NCI-H510A treated with DMSO at 0.1 percent for 48 hours (cell line): Measurements from ENCODE around the gene TBX3.
A peak's percentile ranks its signal among the peaks of the same experiment; 100 is the strongest.

Experiments used
- DNase-seq: peaks from one replicate; lab custom pipeline; 2025; lab: John Stamatoyannopoulos, UW

TBX3 gene

DNA sequence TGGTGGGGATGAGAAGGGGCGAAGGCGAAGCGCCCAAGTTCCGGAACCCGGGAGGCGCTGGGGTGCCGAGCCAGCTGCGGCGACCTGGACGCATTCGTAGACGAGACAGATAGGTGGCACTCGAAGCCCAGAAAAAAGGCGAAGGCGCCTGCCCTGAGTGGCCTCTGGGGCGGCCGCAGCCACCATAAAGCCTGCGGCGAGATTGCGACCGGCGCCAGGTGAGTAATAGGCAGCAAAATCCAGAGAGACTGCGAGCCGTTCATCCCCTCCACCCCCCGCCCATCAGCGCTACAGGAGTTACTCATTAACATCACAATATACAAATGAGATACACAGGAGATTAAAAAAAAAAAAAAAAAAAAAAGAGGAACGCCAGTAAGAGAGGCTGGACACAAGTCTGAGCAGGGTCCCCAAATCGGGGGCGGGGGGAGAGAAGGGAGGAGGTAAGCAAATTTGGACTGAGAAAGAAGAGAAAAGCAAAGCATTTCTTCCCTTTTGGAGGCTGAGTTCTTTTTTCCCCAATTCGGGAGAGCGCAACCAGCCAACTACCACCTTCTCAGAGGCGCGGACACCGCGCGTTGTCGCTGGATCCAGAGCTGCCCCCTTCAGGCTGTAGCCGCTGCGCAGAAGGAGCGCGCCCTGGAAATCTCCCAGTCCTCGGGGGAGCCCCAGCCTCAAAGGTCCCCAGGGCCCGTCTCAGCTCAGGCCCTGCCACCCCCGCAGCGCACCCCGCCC is 15.7 kb downstream of the TBX3 start:
- peak; percentile 73 for DNase-seq

DNA sequence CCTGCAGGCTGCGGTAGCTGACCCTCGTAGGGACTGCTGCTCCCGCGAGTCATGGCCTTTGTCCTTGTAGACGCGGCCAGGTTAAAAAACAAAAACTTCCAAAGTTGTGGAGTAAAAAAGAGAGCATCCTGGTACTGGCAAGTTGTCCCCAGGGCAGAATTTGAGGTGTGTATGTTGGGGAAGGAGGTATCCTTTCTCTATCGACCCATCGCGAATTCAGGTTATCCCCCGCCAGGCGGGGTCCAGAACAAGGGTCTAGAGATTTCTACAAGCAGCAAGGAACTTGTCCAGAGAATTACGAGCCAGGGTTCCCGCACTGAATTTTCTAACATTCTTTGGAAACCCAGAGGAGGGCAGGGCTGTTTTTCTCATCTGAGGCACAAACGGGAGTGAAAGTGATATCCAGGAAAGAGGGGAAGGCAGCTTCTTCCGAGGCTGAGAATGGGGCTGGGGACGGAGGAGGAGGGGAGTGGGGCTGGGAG is 16.3 kb downstream of the TBX3 start:
- DNase-seq: no peak

DNA sequence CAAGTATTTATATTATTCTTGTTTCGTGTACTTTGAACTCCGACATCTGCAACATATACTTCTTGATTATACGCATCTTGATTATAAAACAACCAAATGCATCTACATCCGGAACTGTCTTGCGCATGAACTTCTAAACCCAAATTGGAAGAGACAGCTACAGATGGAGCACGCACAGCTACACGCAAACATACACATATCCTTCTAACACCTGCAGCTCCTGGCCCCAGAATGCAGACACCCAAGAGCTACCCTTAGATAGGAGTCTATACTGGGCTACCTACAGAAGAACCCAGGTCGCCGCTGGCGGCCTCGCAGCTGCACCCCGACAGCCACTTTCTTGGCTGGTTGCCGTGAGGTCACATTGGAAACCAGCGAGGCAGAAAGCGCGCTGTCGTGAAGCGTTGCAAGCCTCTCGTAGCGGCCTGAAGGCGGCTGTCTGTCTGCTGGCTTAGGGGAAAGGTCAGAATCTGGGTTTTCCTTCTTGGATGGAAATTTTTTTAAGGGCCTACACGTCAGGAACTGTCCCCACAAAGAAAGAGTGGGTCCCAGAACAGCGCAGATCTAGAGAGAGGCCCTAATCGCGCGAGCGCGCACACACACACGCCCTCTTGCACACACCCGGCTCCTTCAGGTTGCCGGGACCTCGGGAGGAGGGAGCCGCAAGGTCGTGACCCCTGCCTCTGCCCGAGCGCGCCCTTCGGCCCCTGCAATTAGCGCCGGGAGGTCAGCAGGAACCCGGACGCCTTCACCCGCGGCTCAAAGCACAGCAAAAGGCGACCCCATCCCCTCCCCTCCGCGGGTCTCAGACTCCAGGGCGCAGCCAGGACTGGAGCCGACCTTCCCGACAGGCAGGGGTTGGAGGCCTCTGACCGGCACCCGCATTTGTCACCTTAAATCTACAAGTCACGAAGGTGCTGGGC is 17.0 kb downstream of the TBX3 start:
- DNase-seq: no peak

DNA sequence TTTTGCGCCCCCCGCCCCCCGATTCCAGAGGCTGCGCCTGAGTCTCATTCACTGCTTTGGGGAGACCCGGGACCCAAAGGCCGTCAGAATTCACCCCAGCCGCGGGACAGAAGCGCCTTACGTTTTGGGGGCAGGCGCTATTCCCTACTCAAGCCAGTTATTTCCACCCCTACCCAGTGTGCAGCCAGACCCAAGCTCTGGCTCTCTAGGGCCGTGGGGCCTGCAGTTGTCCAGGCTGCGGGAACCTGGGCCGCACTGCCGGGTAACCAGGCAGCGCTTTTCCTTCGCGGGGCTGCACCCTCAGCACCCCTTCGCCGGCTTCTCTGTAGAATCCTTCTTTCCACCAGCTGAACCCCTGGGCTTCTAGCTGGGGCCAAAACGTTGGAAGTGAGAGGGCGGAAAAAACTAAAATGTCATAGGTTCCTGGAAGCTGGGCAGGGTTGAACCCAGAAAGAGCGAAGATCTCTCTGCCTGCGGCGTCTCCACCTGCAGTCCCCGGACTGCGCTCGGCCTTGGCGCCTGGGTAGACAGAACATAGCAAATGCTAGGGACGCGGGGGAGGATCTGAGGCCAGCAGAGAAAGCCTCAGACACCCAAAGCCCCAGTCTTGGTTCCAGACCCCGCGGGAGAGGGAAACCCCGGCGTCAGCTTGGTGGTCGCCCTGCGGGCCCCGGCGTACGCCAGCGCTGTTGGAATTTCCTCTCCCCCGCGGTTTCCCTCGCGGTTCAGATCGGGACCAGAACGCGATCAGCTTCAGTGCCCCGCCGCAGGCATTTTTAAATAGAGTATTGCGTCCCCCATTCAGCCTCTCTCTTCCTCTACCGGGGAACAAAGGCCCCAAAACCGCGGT is 18.3 kb downstream of the TBX3 start:
- no peak for DNase-seq

DNA sequence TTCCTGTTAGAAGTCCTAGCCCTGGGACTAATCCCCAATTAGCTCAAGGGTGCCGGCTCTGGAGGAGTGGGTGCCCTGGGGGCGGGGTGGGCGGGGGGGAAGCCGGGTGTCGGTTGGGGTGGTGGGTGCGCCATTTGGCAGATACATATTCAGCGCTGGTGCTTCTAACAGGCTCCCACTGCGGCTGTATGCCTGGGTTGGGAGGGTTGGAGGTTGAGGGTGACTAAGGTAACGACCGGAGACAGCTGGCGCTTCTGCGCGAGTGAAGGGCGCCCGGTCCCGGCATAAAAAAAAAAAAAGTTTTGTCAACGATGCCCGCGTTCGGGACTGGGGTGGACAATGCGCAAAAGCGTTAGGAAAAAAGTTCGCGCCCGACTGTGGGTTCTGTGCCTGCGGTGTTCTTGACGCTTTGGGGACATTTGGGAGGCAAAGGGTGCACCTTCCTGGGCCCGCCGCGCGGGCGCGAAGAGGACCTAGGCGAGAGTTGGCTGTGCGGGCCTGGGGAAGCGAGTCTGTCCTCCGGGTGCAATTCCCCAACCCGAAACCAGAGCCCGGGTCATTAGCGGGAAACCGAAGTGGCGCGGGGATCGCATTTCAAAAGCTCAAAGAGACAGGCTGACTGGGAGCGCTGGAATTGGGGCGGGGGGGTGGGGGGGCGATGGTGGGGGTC is 19.2 kb downstream of the TBX3 start:
- no peak for DNase-seq

DNA sequence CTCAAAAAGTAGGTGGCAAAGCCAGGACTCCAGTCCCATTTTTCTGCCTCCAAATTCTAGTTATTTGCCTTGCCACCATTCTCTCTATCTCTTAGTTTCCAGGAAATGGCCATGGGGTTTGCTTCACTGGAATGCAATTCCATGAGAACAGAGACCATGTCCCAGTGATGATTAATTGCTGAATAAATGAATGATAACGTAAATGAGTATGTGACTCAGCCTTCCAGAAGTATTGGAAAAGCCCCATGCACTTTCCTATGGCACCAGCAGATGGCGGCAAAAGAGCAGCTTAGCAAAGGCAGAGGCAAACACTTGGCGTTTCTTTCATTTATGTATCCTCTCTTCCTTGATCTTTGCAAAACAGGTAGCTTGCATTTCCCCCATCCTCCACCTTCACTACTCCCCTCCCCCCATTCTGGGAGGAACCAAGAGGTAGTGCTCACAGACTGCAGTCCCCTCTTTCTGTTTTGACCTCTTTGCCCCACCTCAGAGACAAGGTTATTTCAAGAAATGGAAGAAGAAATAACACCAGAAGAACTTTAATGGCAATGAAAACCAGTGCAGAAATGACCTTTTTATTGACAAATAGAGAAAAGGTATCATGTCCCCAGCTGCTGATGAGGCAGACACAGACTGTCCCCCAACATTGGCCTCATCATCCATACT is 21.3 kb downstream of the TBX3 start:
- peak; percentile 91 for DNase-seq

DNA sequence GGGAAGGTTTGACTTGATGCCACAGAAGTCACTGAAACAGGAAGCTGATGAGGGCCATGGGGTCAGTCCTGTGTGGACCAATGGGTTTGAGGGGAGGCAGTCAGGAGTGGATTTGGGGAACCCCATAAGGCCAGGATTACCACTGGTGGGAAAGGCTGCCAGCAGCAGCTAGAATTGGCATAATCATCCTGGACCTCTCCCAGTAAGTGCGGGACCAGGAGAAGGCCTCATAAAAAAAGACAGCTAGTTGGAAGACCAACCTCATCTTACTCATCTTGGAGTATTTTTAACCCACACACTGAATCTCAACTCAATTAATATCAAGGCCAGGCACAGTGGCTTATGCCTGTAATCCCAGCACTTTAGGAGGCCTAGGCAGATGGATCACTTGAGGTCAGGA is 22.7 kb downstream of the TBX3 start:
- DNase-seq: no peak

DNA sequence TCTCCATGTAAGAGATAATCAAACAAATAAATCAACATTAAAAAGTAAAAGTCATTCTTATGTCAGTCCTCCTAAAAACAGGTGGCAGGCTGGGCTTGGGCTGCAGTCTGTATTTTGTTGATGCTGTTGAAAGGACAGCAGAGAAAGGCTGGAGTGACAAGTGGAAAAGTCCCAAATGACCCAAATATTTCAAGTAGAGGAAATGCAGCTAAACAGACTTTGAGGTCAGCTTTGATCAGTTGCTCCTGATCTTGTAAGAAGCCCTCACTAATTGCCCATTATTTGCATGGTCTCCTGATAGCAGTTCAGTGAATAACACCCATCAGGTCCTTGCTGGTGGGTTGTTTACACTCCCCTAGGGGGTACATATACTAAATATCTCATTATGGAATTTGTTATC is 24.9 kb downstream of the TBX3 start:
- DNase-seq: no peak

DNA sequence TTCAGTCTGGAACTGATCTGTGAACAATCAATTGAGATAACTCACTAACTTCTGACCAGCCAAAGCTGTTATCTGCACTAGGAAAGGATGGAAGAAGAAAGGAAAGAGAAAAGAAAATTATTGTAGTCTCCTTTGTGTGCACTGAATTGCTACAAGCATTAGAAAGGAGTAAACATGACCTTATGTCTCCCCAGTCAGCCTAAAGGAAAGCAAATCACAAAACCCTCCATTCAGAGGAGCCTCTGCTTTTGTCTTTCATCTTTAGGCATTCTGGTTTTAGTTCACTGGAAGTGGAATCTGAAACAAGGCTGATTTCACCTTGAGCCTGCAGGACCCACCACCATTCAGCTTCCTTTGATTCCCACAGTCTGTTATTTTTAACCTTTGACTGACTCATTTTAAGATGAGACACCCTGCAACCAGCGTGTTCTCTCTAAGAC is 26.0 kb downstream of the TBX3 start:
- no peak for DNase-seq

DNA sequence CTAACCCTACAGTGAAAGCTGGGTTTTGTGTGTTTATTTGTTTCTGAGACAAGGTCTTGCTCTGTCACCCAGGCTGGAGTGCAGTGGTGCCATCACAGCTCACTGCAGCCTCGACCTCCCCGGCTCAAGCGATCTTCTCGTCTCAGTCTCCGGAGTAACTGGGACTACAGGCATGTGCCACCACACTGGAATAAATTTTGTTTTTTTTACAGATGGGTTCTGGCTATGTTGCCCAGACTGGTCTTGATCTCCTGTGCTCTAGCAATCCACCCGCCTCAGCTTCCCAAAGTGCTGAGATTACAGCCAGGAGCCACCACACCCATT is 26.4 kb downstream of the TBX3 start:
- no peak for DNase-seq

DNA sequence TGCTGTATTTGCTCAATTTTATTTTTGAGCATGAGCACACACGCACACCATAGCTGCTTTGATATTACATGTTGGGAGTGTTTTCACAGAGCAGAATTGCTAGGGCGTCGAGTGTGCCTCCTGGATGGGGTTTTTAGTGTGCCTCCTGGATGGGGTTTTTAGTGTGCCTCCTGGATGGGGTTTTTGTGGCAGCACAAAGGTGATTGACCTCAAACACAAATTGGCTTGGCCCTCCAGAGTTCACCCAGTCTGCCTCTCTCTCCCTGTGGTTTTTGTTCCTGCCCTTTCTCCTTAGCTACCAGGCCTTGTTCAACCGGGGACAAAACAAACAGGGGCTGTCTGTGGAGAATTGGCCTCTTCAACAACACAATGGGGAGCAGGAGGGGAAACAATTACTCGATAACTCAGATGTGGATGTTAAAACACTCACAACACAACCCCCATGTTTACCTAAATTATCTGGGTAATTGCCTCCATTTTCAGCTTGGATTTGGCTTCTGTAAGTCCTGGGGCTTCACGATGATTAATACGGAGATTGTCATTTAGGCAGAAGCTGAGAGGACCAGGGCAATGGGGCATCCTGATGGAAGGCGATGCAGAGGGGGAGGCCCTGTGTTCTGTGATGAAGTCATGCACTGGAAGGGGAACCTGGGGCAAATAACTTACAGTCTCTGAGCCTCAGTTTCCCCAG is 26.9 kb downstream of the TBX3 start:
- peak; percentile 35 for DNase-seq

DNA sequence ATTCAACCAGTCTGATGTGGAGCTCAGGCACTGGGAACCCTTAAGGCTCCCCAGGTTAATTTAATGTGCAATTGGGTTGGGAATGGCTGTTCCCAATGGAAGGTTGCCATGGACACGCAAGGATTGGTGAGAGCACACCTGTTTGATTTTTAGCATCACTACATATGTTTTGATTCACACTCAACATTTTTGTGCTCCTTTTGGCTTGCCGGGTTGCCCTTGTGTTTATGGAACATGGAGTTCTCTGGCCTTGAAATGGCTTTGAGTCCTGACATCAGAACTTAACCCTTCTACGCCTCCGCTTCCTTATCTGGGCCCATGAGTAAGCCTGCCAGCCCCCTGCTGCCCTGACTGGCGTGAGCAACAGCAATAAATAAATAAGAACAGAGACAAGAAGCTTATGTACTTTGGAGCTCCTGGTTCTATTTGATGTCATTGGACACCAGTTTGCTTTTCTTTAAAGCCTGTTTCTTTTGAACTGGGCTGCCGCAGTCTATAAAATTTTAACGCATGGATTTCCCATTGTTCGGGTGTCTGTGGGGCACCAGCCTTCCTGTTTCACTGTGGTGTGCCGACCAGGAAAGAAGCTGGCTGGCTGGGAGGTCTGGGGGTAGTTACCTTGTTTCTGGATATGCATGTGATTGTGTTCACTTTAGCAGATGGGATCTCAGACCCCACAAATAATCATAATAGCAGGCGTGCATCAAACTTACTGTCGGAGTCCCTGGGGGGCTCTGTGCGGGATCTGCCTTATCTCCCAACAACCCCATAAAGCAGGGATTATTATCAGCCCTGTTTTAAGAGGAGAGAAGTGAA is 27.8 kb downstream of the TBX3 start:
- peak; percentile 42 for DNase-seq

DNA sequence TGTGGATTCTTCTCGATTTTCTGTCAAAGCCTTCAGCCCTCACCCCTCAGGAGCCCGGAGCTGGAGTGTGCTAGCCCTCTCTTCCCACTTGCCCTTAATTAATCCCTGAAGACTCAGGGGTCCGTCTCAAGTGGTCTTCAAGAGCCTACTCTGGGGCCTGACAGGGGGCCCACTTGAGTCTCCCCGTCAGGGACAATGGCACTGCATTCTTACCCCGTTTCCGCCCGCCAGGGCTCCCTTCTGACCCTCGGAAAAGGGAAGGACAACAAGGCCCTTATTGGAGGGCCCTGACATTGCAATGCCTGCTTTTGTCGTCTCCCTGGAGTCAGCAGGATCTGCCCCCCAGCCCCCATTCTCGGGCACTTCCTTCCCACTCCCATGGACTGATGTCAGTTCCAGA is 34.4 kb downstream of the TBX3 start:
- no peak for DNase-seq

DNA sequence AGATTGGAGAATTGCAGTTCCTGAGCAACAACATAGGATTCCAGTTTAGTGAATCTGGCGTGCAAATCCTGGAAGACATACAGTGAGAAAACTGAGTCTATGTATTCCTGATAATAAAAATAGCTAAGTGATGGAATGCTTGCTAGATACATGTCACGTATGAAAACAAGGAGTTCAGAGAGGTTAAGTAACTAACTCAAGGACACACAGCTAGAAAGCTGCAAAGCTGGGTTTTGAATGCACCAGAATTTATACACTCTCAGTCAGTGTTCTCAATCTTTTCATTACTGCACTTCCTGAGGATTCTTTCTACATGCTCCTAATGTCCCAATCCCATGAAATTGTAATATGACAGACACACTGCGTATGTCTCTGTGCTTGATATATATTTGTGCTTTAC is 35.3 kb downstream of the TBX3 start:
- no peak for DNase-seq

DNA sequence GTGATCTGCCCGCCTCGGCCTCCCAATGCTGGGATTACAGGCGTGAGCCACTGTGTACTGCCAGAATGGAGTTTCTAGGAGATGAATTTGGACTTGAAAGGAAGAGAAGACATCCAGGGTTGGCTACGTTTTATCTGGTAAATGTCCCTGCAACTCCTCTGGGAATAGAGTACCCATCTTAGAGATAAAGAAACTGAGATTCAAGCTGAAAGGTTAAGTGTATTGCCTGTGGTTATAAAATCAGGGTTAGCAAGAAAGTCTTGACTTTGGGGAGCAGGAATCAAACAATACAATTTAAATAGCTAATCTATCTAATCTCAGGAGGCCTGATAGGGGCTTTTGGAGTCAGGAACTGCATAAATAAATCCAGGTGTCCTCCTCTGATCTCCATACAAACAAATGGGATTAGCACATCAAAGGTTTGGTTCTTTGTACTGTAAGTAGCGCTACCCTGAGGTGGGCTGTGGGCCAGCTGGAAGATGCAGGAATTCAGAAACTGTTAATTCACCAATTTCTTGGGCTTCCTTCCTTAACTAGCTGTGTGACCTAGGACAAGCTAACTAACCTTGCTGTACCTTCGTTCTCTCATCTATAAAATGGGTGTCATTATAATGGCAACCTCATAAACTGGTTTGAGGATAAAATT is 45.1 kb downstream of the TBX3 start:
- no peak for DNase-seq

DNA sequence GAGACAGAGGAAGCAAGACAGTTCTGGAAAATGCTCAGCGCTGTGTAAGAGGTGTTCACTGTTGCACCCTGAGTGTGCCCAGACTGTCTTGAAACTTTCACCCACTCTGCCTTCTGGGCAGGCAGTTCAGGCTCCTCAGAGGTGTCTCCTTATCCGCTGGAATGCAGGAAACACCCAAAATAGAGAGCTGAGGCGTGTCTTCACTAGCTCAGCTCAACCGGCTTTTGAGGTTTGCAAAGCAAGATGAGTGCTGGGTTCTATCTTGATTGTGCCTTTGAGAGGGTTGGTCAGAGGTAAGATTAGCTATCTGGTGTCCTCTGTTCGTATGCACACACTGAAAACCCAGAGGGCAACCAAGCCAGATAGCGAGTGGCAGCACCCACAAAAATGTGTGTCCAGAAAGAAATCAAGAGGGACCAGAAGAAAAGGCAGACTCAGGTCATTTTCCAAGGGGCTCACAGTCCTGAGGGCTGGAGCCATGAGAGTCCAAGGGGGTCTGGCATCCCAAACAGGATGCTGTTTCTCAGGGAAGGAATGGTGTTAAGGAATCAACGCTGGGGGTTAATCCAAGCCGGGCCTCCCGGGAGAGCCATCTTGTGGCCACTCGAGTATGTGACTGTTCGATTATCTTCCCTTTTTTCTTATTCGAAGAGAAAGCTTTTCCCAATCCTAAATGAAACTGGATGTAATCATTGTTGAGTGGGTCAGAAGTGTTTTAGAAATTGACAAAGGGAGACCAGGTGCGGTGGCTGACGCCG is 47.1 kb downstream of the TBX3 start:
- no peak for DNase-seq

DNA sequence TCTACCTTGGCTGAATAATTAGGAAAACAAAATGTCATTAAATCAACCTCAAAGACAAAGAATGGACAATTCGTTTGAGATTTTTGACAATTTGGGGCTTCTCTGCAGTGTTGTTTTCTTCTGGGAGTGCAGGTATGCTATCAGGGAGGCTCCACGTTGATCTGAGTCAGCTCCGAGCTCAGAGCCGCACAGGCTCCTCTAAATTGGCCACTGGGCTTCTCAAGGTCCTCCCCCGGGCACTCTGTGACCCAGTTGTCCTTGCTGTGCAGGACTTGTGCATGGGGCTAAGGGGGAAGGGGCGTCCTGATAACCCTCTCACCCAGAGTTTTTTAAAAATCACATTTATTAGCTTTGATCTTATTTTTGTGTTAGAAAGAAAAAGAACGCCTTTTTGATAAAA is 52.7 kb downstream of the TBX3 start:
- DNase-seq: no peak

DNA sequence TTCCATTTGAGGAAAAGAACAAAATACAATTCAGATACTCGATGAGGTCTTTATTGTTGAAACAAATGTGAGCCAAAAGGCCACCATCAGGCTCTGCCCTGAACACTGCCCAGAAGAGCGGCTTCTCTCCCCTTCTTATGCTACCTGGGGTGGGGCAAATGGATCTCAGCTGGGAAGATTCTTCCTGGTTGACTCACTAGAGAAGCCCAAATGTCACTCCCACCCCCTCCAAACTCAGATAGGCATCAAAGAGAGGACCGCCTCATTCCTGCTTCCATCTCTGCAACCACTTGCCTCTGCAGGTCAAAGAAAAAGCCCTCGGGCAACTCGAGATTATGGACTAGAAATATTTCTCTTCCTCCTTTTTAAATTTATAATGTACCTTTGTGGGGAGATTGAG is 55.8 kb downstream of the TBX3 start:
- no peak for DNase-seq

DNA sequence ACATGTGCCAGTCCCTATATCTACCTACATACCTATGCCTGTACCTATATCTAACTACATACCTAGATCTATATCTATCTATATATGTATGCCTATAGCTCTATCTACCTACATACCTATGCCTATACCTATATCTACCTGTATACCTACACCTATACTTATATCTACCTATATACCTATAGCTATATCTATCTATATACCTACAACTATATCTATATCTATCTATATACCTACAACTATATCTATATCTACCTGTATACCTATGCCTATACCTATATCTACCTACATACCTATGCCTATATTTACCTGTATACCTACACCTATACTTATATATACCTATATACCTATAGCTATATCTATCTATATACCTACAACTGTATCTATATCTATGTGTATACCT is 56.6 kb downstream of the TBX3 start:
- DNase-seq: no peak
